CD4-positive, alpha-beta T cell treated with Interleukin-15 for 1 hour (primary cell): ENCODE results near the gene FPR2.
"Not testable (repeated sequence)": the region's sequence is repeated elsewhere in the genome, so short reads cannot be mapped to it uniquely, and the experiment has no call there.

Source experiments
- DNase-seq: peaks from one replicate; pipeline ENCODE4 v3.0.0-alpha.2; 2020

FPR2 gene

DNA sequence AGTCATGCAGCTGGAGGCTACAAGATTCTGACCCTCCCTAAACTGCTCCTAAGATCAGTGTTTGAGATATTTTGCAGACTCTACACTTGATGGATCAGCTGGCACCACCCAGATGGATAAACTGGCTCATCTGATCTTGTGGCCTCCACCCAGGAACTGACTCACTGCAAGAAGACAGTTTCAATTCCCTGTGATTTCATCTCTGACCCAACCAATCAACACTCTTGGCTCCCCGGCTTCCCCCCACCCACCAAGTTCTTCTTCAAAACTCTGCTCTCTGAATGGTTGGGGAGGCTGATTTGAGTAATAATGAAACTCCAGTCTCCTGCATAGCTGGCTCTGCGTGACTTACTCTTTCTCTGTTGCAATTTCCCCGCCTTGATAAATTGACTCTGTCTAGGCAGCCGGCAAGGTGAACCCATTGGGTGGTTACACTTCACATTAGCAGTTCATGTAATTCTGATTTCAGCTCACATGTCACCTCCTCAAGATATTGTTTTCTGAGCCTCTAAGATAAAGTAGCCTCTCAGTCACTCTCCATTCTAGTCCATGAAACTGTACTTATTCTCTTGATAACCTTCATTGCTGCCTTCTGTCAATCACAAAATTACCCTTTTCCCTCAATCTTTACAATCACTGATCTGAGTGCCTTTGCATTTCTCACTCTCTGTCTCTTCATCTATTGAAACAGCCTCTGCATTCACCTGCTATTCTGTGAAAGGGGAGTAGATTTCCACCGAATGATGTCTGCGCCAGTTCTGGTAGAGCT lies 24.1 kb downstream of the FPR2 start:
- DNase-seq, result peak; percentile 85

DNA sequence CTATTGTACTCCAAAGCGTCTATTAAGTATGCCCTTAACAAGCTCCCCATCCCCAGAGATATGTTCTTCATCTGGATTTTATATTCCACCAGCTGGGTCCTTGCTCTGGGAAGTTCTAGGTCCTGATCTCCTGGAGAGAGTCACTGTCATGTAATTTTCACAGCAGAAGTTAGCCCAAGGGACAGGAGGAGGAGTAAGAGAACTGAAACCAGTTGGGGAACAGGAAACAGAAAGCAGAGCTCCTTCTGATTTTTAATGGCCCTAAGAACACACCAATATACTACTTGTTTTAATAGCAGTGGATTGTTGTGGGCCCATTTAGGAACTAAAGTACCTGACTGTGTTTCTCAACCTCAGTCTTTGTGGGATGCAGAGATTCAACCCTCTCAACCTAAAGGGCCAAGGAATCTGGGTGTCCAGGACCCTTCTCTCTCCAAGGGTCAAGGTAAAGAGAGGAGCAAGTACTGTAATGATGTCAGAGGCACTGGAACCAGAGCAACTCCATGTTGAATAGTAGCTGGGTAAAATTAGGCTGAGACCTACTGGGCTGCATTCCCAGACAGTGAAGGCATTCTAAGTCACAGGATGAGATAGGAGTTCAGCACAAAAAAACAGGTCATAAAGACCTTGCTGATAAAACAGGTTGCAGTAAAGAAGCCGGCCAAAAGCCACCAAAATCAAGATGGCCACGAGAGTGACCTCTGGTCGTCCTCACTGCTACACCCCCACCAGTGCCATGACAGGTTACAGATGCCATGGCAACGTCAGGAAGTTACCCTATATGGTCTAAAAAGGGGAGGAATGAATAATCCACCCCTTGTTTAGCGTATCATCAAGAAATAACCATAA lies 25.9 kb downstream of the FPR2 start:
- no peak for DNase-seq

DNA sequence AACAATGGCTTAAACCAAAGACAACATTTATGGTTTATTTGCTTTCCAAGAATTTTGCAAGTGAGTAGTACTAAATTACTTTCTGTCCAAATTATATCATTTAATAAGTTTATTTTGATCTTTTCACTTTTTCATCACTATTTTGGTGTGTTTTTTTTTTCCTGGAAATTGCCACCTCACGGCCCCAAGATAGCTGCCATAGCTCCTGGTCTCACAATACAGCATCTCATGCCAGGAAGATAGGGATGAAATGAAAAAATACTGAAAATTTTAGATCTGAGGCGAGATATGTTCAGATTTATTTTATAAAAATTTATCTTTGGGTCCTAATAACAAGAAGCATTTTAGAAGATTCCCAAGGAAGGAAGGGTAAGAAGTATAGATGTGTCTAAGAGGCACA lies 27.0 kb downstream of the FPR2 start:
- no peak for DNase-seq

DNA sequence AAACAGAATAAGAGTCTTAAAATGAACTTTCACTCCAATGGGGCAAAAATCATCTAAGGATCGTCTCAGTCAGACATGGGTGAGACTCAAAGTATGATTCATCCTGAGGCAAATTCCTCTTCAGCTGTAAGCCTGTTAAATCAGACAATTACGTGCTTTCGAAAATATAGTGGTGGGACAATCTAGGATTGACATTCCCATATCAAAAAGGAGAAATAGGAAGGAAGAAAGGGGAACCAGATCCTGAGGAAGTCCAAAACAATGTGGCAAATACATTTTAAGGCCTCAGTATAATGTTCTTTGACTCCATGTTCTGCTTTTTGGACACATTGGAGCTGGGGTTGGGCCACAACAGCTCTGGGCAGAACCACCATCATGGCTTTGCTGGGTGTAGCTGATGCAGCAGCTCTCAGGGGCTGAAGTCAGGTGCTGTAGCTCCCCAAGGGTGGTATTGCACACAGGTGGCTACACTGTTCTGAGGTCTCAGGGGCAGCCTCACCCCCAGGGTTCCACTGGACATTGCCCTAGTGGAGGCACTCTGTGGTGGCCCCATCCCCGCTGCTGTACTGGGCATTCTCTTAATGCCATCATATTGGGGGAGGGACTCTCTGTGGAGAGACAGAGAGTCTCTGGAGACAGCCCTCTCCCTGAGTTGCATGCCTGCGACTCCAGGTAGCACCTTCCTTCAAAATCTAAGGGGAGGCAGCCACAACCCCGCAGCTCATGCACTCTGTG lies 28.2 kb downstream of the FPR2 start:
- no peak for DNase-seq

DNA sequence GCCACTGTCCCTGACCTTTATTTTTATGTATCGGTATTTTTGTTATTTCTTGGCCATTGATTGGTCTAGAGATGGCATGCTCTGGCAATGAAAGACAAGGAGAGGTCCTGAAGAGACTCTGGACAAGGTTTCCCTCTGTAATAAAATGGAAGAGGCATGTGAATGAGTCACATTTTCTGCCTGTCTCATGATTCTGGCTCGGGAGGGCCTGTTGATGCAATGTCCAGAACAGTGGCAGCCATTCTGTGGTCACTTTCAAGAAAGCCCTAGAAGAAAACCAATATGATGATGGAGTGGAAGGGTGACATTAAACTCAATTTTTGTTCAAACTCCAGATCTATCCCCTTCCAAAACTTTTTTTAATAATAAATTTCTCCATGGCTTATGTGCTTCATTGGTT lies 32.0 kb downstream of the FPR2 start:
- no peak for DNase-seq

DNA sequence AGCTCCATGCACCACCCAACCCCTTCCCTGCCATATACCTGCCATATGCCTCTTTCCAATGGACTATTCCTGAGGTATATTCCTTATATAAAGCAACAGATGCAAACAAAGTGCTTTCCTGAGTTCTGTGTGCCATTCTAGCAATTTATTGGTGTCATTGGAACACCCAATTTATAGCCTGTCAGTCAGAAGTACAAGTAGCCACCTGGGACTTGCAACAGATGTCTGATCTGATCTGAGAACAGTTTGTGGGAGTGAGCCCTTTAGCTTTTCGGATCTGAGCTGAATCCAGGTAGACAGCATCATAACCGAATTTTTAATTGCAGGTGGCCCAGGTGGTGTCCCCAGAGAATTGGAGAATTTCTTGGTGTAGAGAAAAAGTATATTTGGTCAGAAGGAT lies 33.0 kb downstream of the FPR2 start:
- DNase-seq, result no peak

DNA sequence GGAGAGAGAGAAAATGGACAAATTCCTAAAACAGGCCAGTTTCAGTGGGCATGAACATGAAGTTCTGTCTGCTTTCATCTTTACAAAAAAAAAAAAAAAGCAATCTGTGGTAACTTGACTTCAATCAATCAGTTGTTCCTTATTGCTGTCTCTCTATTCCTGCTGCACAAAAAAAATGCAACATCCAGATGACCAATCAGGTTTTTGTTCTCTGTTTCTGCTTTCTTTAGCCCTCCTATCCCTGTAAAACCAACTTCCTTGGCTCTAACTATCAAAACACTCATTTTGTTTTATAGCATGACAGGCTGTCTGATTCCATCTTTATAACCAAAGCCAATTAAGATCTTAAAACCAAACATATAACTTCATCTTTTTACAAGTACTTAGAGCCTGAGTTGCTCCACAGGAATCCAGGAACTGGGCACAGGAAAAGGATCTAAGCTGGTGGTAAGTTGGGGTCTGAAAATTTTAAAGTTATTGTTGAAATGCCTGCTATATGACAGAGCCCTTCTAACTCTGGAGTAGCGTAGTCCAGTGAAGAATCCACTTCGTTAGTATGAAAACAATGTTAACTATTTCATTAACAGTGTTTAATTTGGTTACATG lies 34.0 kb downstream of the FPR2 start, which contains the start of gene FPR3:
FPR3 (plus strand) TSS at position 273 of the 606 bp plus-strand sequence. CDS start 28,592 bp downstream, outside the sequence.
- no peak for DNase-seq

DNA sequence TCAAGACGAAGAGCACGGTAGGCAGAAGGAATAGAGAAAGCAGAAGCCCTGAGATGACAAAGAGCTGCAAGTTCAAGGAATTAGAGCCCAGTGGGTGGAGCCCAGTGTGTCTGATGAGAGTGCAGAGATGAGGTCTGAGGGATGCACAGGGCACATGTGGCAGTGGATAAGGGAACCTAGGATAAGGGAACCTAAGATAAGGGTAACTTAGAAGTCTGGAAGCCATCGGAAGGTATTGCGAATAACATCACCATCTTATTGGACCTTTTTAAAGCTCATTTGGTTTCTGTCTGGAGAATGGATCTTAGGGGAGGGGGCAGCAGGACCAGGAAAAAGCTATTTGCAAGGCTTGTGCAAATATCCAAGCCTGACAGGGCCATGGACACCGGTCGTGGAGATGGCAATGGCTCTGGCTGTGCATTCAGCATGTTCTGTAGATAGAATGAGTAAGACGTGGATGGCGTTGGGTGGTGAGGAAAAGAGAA lies 35.3 kb downstream of the FPR2 start:
- peak; percentile 39 for DNase-seq

DNA sequence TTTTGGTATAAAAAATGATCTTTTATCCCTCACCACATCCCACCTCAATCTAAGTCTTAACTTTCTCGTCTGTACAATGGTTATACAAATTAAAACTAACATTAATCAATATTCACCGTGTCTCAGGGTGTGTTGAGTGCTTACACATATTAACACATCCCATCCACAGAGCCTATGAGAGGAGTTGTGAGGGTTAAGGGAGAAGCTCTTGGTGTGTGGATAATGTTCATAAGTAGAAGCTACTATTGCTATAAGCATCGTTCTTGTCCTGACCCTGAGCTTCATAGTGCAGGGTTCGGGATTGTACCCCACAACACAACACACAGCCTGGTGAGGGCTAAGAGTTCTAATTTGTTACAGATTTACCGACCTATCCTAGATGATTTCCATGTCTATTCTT lies 36.5 kb downstream of the FPR2 start:
- no peak for DNase-seq

DNA sequence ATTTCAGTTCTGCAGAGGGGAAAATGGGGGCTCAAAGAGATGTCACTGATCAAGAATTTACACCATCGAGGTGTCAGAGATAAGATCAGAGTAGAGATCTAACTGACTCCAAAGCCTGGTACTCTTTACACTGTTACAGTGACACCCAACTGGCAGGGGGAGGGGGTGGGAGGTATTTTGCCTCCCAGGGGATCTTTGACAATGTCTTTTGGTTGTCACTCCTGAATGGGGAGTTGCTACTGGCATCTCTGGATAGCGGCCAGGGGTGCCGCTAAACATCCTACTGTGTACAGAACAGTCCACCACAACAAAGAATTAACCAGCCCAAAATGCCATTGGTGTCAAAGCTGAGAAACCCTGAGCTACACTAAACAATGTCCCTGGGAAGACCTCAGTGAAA lies 37.1 kb downstream of the FPR2 start:
- DNase-seq, result no peak

DNA sequence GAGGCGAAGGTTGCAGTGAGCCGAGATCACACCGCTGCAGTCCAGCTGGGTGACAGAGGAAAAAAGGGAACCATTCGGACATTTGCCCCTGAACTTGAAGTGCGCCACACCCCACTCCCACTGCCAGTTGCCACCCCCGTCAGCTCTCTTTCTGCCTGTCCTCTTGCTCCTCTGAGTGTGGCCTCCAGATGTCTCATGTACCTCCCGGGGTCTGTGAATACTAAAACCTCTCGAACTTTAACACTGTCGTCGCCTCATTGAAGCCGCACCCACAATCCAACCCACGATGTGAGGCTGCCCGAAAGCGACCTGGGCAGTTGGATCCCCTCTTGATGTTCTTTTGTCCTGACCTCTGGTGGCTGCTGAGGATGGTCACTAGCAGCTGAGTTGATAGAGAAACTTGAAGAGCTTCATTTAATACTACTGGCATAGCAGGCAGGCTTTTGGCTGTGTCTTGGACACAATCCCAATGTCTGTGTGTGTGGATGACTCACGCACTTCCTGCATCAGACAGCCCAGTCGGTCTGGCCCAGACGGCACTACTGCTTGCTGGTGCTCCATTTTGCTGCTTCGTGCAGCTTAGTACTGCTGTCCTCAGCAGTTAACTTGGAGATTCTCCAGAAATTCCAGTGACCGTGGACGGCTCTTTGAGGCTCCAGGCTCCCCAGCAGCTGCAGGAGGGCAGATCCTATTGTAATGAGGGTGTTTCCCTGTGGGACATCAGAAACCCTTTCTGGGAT lies 38.2 kb downstream of the FPR2 start:
- peak; percentile 72 for DNase-seq

DNA sequence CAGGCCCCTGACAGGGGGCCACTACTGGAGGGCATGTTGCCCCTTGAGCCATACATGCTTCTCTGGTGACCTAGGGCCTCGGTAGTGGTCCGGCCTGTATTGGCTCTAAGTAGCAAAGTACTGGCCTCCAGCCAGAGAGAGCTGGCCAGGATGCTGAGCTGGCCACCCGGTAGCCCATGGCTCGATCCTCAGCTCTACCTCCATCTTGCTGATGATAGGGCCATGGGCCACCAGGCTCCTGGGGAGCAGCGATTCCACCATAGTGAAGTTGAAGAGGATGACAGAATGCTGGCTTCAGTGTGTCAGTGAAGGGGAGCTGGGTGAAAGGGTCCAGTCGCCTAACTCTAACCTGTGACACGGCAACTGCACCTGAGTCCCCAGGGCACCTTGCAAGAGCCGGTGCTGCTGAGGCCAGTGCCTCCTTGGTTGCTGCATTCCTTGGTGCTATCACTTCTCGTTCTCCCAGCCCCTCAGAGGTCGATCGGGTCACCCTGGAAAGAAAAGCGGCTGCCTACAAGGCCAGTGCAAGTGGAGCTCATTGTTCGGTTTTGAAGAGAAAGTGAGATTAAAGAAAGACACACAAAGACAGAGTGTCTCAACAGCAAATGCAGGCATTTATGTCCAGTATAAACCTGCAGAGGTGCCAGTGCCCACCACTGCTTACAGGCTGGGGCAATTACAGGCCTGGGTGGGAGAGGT lies 38.9 kb downstream of the FPR2 start:
- no peak for DNase-seq

DNA sequence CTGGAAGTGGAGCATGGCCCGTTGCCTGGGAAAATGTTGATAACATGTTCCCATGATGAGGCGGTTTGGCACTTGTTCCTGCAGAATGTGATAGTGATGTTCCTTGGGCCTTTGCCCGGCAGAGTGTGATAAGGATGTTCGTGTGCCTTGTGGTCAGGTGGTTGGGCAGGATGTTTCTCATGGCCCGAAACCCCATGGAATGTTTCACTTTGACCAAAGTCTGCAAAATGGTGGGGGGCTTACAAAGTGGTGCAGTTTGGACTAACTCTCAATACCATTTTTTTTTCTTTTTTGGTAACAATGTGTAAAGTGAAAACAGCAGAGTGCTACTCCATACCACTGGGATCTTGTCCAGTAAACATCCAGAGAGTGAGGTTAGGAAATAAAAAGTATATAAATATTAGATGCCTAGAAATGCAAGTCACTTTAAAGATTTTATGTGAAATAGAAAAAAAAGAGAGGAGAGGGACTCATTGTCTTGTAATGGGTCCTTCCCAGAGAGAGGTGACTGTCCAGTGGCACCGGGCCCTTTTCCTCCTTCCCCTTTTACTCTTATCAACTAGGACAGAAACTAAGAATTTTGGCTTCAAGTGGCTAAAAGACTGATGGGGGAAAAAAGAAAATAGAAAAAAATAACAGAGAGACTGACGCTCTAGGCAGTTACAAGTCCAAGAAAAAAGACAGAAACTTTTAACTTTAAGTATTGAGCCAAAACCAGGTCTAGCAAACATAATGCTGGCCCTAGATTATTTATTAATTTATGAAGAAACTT lies 39.7 kb downstream of the FPR2 start:
- no peak for DNase-seq

DNA sequence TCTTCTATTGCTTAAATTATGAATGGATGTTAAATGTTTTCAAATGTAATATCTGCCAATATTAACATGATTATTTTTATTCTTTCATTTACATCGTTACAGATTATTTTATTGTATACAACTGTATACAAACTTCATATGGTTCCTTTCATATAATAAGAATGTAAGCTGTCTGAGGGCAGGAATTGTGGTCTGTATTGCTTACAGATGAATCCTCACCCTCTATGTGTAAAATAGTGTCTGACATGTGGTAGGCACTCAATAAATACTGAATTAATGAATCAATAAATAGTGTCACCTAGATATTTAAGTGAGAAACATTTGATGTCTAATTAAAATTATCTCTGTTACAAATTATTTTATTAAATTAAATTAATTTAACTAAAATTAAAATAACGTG lies 41.8 kb downstream of the FPR2 start:
- DNase-seq, result no peak

DNA sequence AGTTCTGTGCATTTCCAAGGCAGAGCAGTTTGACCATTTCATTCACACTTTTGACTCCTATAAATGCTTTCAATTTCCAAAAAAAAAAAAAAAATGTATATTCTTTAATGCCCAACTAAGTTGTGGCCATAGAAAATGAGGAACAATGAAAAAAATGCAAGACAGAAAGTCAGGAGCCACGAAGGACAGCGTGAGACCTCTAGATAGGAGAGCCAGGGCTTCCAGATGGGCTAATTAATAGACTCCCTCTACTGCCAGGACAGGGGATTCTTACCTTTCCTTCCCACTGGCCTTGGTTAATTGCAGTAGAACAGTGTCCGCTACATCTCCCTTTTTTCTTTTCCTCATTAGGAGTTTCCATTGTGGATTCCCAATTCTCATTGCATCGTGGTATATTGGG lies 42.5 kb downstream of the FPR2 start:
- DNase-seq, result no peak

DNA sequence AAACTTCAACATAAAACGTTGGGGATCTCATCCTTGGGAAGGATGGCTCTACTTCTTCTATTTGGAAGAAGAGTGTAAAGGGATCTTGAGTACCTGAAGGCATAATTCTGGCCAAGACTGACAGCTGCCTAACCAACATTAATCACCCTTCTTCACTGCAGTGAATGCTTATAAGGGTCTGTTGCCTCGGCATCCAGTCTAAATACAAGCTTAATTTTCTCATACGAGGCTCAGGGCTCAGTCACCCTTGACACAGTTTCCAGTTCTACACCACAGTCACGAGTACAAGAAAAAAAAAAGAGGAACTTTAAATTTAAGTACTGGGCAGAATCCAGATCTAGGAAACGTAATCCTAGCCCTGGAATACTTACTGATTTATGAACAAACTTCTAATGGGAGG lies 43.0 kb downstream of the FPR2 start:
- DNase-seq, result no peak

DNA sequence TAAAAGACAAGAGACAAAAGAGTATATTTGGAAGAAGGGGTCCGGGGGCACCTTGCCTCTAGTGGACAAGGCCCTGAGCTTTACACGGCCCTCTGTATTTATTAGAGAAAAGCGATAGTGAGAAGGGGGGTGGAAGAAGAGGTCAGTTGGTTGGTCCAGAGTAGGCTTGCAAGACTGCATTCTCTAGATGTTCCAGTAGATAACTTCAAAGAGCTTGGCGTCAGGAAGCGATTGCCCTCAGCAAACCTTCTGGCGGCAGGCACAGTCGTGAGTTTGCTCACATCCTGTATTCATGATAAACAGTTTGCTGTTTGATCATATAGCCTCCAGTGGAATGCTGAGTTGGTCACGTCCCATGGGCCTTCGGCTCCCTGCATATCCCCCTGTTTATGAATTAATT lies 43.8 kb downstream of the FPR2 start:
- not testable (repeated sequence) for DNase-seq

DNA sequence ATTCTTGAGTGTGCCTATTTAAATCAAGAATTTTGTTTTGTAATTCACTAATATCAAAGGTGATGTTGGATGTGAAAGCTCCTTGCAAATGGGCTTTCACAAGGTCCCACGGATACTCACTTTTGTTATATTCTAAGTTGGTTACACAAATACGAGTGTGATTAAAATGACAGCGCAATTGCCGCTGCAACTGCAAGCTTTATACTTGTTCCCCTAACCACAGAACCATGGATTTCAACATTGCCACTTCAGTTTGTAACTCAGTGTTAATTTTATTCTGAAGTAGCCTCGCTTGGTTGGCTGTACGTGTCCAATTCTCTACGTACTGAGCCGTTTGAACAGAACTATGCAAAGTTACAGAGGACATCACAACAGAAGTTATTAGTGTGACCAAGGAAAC lies 44.4 kb downstream of the FPR2 start:
- DNase-seq, result not testable (repeated sequence)

DNA sequence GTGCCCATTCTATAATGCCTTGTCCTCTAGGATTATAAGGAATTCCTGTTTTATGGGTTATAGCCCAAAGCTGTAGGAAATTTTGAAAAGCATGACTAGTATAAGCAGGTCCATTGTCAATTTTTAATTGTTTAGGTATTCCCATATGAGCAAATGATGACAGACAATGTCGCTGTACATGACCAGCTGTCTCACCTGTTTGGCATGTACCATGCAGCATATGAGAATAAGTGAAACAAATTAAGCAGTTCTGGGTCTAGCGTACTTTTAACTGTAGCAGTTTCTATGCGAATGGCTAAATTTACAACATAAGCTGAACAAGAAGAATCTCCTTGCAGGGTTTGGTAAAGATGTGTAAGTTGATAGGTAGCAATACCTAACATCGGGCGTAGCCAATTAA lies 45.6 kb downstream of the FPR2 start:
- DNase-seq, result not testable (repeated sequence)

DNA sequence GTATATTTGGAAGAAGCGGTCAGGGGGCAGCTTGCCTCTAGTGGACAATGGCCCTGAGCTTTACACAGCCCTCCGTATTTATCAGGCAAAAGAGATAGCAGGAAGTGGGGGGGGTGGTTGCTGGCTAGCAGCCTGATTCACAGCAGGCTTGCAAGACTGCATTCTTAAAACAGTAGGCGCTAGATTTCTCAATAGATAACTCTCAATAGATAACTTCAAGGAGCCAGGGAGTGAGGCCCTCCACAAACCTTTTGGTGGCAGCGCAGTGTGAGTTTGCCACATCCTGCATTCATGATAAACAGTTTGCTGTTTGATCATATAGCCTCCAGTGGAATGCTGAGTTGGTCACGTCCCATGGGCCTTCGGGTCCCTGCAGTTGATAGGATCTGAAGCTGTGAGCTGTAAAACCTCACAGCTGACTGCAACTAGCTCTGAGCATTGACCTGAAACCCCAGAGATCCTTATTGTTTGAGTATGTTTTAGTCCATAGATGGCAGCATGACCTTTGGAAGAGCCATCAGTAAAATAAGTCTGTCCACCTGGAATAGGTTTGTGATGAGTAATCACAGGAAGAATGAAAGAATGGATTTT lies 46.2 kb downstream of the FPR2 start:
- DNase-seq, result peak; percentile 32
